K562 (cell line): Measurements from ENCODE around the gene PRAMEF33.
"Not testable (repeated sequence)": the region's sequence is repeated elsewhere in the genome, so short reads cannot be mapped to it uniquely, and the experiment has no call there.

ENCODE experiments used
- POLR2A ChIP-seq: fragments of 450-650 bp; conservative IDR thresholded peaks from 2 replicates; pipeline ENCODE4 v1.6.1; 2016
- TRIM24 ChIP-seq, 2 experiments: fragments of 450-650 bp; IDR thresholded peaks; 2 replicates each; pipeline ENCODE4 v1.6.1; 2016
- ZSCAN32 ChIP-seq: fragments of 450-650 bp; formaldehyde crosslinking; IDR thresholded peaks from 2 replicates; pipeline ENCODE4 v1.4.0; 2020; ENCODE audit warnings: mild to moderate bottlenecking, moderate library complexity
- TF ChIP-seq, protein P1 (sequence below): fragments of 450-650 bp; IDR thresholded peaks from 2 replicates; pipeline ENCODE4 v1.6.1; 2016; ENCODE audit warnings: low read depth

DNA sequence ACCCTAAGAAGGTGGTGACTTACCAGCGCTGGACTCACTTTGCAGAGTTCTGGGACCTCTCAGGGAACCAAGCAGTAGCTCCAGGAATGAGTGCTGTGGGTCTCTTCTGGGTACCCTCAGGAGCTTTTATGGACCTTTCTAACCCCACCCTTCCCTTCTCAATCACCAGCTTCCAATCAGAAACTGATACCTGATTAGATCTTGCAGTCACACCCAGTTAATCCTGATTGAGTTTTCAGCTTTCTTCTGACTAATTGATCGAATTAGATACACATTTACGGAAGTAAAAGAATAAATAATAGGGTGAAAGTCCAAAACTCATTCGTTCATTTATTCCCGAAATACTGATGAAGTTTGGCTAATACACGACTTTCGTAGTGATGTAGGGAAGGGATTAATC, 43.7 kb downstream of the PRAMEF33 start, which contains the start of gene PRAMEF14:
- not testable (repeated sequence) for TF ChIP-seq ZSCAN32 (CRISPR knock-in tag); POLR2A; TRIM24 (IDR thresholded peaks at IDR 0.05)
- TF ChIP-seq, protein P1, sequence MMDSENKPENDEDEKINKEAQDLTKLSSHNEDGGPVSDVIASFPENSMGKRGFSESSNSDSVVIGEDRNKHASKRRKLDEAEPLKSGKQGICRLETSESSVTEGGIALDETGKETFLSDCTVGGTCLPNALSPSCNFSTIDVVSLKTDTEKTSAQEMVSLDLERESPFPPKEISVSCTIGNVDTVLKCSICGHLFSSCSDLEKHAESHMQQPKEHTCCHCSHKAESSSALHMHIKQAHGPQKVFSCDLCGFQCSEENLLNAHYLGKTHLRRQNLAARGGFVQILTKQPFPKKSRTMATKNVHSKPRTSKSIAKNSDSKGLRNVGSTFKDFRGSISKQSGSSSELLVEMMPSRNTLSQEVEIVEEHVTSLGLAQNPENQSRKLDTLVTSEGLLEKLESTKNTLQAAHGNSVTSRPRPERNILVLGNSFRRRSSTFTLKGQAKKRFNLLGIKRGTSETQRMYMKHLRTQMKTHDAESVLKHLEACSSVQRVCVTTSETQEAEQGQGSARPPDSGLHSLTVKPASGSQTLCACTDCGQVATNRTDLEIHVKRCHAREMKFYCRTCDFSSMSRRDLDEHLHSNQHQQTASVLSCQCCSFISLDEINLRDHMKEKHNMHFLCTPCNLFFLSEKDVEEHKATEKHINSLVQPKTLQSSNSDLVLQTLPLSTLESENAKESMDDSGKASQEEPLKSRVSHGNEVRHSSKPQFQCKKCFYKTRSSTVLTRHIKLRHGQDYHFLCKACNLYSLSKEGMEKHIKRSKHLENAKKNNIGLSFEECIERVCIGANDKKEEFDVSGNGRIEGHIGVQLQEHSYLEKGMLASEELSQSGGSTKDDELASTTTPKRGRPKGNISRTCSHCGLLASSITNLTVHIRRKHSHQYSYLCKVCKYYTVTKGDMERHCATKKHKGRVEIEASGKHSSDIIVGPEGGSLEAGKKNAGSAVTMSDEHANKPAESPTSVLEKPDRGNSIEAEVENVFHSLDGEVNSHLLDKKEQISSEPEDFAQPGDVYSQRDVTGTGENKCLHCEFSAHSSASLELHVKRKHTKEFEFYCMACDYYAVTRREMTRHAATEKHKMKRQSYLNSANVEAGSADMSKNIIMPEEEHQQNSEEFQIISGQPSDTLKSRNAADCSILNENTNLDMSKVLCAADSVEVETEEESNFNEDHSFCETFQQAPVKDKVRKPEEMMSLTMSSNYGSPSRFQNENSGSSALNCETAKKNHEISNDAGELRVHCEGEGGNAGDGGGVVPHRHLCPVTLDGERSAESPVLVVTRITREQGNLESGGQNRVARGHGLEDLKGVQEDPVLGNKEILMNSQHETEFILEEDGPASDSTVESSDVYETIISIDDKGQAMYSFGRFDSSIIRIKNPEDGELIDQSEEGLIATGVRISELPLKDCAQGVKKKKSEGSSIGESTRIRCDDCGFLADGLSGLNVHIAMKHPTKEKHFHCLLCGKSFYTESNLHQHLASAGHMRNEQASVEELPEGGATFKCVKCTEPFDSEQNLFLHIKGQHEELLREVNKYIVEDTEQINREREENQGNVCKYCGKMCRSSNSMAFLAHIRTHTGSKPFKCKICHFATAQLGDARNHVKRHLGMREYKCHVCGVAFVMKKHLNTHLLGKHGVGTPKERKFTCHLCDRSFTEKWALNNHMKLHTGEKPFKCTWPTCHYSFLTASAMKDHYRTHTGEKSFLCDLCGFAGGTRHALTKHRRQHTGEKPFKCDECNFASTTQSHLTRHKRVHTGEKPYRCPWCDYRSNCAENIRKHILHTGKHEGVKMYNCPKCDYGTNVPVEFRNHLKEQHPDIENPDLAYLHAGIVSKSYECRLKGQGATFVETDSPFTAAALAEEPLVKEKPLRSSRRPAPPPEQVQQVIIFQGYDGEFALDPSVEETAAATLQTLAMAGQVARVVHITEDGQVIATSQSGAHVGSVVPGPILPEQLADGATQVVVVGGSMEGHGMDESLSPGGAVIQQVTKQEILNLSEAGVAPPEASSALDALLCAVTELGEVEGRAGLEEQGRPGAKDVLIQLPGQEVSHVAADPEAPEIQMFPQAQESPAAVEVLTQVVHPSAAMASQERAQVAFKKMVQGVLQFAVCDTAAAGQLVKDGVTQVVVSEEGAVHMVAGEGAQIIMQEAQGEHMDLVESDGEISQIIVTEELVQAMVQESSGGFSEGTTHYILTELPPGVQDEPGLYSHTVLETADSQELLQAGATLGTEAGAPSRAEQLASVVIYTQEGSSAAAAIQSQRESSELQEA, result not testable (repeated sequence)
